Activated B cell treated with CpG ODN at 0.5 μM for 24 hours (primary cell): ENCODE results near the gene PIP4K2B. TPM values are rescaled to one million over a fixed set of nuclear protein-coding genes. Genes with fewer than 3 reads are reported as not detected.

Source experiments
- ATAC-seq: fragments of 200-7000 bp; cut with Tn5 transposase; one replicate; pipeline ENCODE4 v1.10.0; 2021; ENCODE audit warnings: low read depth, mild to moderate bottlenecking, moderate library complexity
- CTCF ChIA-PET: fragments of 350-600 bp; sonication (Branson Sonifier 250); formaldehyde crosslinking; loops from one replicate; lab custom pipeline; 2021; ENCODE audit warnings: antibody characterized with exemption; lab: Charles Lee
- POLR2A ChIA-PET: fragments of 350-600 bp; sonication (Branson Sonifier 250); formaldehyde crosslinking; loops from one replicate; lab custom pipeline; 2021; ENCODE audit warnings: antibody characterized with exemption; lab: Charles Lee
- DNase-seq: peaks from one replicate; pipeline ENCODE4 v3.0.0; 2022
- H3K27ac Mint-ChIP-seq: one replicate; pipeline ENCODE4 v1.8.0; 2020; ENCODE audit warnings: mixed read lengths
- H3K27me3 Mint-ChIP-seq: one replicate; pipeline ENCODE4 v1.8.0; 2021; ENCODE audit warnings: mixed read lengths
- H3K36me3 Mint-ChIP-seq: one replicate; pipeline ENCODE4 v1.8.0; 2021; ENCODE audit warnings: low read depth, mixed read lengths
- H3K4me1 Mint-ChIP-seq: one replicate; pipeline ENCODE4 v1.8.0; 2021; ENCODE audit warnings: mixed read lengths
- H3K4me3 Mint-ChIP-seq: one replicate; pipeline ENCODE4 v1.8.0; 2020; ENCODE audit warnings: mild to moderate bottlenecking, mixed read lengths
- H3K9me3 Mint-ChIP-seq: one replicate; pipeline ENCODE4 v1.8.0; 2020; ENCODE audit warnings: mixed read lengths
- CTCF ChIP-seq: fragments of 200-600 bp; IDR thresholded peaks from one replicate; pipeline ENCODE4 v1.8.0; 2022; ENCODE audit warnings: antibody characterized with exemption, mild to moderate bottlenecking
- intact Hi-C: fragments of 100-400 bp; cut with micrococcal nuclease; formaldehyde crosslinking; loops from one replicate; pipeline ENCODE4 v1.15.1; 2024
- total RNA-seq: library from RNA; stranded (reverse); gene quantifications from 2 replicates; pipeline ENCODE4 v1.2.3, GENCODE V29; 2022

The PIP4K2B gene
- total RNA-seq, 1 donor from 2014 or later: 32.1 TPM

GRCh38 chr17:38749223-38750043 lies 49.9 kb downstream of the PIP4K2B start:
- POLR2A ChIA-PET: interaction anchor here (1.7 kb wide), 1 partner anchor 18 kb away, joined by 4 read pairs; no protein-coding TSS in a partner anchor
- intact Hi-C loops: loop anchor here (5.0 kb wide), 1 partner anchor 192 kb away; no protein-coding TSS in a partner anchor
- peaks cover 17% of the 10 kb centered on the region for H3K36me3 Mint-ChIP-seq
- CTCF ChIA-PET: no interaction called here
- TF ChIP-seq CTCF: no peak
- H3K4me3 Mint-ChIP-seq: peak overlapping the region; percentile 73
- H3K4me1 Mint-ChIP-seq: peaks cover 66% of the 10 kb centered on the region
- no peak for DNase-seq
- no peaks in the 10 kb centered on the region for H3K9me3 Mint-ChIP-seq
- no peak overlapping the region for H3K27ac Mint-ChIP-seq
- peaks cover 38% of the 10 kb centered on the region for H3K27me3 Mint-ChIP-seq
- no peak for ATAC-seq

GRCh38 chr17:38748892-38749222 lies 50.5 kb downstream of the PIP4K2B start:
- no peak for DNase-seq
- Mint-ChIP-seq H3K27me3 (peaks cover 39% of the 10 kb centered on the region), H3K36me3 (peaks cover 14% of the 10 kb centered on the region), H3K4me3 (peak overlapping the region; percentile 73), H3K4me1 (peaks cover 64% of the 10 kb centered on the region), H3K27ac (no peak overlapping the region), H3K9me3 (no peaks in the 10 kb centered on the region)
- intact Hi-C loops: no loop called here
- CTCF ChIA-PET: no interaction called here
- no peak for TF ChIP-seq CTCF
- ATAC-seq: no peak
- POLR2A ChIA-PET: interaction anchor here (1.7 kb wide), 1 partner anchor 18 kb away, joined by 4 read pairs; no protein-coding TSS in a partner anchor

- DNase-seq: no peak
- Mint-ChIP-seq H3K4me3 (peak within 1 kb of the TSS; percentile 83), H3K36me3 (peaks cover 10% of the 10 kb centered on the region), H3K27me3 (peaks cover 39% of the 10 kb centered on the region), H3K27ac (no peak within 1 kb of the TSS), H3K4me1 (peaks cover 59% of the 10 kb centered on the region), H3K9me3 (no peaks in the 10 kb centered on the region)
- no peak for ATAC-seq
- no peak for TF ChIP-seq CTCF
- ChIA-PET POLR2A (interaction anchor here (1.7 kb wide), 1 partner anchor 17 kb away, joined by 4 read pairs; no protein-coding TSS in a partner anchor), CTCF (no interaction called here)
- intact Hi-C loops: no loop called here
These were observed 51.0 kb downstream of the PIP4K2B start, which contains the start of gene PCGF2 for GRCh38 chr17:38748149-38748891. PCGF2 (minus strand) TSS chr17:38748336; CDS start chr17:38740402, 7,934 bp downstream.

DNA sequence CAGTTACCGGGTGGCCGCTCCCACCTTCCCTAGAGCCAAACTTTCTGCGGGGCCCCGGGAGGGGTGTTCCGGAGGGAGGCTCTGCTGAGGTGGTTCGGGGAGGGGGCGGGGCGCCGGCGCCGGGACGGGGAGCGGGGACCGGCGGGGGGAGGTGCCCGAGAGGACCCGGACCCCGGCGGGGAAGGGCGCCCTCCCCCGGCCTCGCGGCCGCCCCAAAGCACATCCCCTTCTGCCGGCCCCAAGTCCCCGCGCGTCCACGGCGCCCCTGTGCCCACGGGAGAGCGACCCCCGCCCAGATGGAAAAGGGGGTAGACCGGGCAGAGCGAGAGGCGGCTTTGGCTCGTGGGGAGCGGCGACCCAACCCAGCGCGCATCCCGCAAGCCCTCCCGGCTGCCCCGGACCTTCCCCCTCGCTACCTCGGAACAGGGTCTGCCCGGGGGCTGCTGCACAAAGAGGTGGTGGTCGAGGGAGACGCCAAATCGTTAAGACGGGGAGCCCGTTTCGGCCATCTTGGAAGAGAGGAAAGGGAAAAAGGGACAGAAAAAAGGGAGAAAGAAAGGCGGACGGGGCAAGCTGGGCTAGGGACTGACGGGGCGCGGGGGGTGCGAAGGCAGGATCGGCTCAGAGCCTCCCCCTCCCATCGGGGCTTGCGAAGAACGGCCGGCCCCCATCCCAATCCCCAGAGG lies 51.8 kb downstream of the PIP4K2B start:
- Mint-ChIP-seq H3K27ac (no peak overlapping the region), H3K4me1 (peaks cover 54% of the 10 kb centered on the region), H3K36me3 (peaks cover 9% of the 10 kb centered on the region), H3K27me3 (peaks cover 39% of the 10 kb centered on the region), H3K4me3 (peak overlapping the region; percentile 83), H3K9me3 (no peaks in the 10 kb centered on the region)
- POLR2A ChIA-PET: interaction anchor here (0.5 kb wide), 1 partner anchor 35 kb away, joined by 5 read pairs; no protein-coding TSS in a partner anchor
- intact Hi-C loops: loop anchor here (1.0 kb wide), 1 partner anchor 73 kb away; the partner anchor contains the start of gene EPOP
- DNase-seq: no peak
- no peak for ATAC-seq
- TF ChIP-seq CTCF: no peak
- CTCF ChIA-PET: no interaction called here
